Fibroblast of skin of scalp (primary cell): ENCODE data around the gene ATP13A3.

Source experiments
- DNase-seq: peaks from one replicate; pipeline ENCODE4 v3.0.0-alpha.2; 2013

The ATP13A3 gene

DNA sequence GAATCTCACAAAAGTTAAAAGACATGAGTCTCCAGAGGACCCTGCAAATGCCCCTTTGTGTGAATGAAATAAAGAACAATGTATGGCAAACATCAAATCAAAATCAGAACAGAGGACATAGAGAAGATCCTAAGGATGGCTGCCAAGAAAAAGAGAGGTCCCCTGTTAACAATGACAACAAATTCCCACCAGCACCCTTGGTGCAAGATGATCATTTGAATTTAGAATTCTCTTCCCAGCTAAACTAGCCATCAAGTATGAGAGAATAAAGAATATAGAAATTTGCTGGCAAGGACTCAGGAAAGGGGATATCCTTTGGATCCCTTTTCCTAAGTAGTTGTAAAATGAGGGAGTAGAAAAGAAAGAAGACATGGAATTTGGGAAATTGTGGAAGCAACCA, 96.0 kb downstream of the ATP13A3 start:
- no peak for DNase-seq

DNA sequence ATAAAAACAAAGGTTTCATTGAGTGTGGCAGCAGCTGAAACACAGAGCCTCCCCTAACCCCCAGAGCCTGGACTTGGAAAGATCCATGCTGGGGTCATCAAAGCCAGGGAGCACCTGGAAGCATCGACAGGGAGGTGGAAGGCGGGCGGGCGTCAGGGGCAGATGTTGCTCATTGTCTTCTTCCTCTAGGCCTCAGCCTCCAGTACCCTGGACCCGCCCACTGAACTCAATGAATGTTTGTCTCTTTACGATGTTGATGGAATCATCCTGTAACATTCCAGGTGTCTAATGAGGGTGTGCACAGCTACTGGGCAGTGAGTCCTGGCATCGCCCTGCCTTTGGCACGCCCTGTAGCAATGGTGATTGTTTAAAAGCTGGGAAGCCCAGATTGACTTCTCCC, 97.5 kb downstream of the ATP13A3 start:
- DNase-seq, result no peak

- no peak for DNase-seq
These were observed 98.8 kb downstream of the ATP13A3 start for GRCh38 chr3:194387926-194388418.

GRCh38 chr3:194387276-194387675, 99.5 kb downstream of the ATP13A3 start:
- no peak for DNase-seq

GRCh38 chr3:194386648-194387047, 100.2 kb downstream of the ATP13A3 start:
- DNase-seq, result no peak

DNA sequence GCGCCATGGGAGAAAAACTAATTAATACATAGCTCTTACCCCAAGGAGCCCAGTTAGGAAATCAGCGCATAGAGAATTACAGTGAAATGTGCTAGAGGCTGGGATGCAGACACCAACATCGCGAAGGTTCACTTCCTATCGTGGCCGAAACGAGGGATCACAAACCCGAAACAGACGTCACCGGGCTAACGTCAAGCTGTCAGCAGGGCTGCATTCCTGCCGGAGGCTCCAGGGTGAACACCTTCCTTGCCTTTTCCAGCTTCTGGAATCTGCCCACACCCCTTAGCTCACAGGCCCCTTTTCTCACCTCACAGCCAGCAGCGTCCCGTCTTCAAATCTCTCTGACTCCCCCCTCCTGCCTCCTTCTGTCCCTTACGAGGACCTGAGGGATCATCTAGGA, 100.7 kb downstream of the ATP13A3 start:
- no peak for DNase-seq

DNA sequence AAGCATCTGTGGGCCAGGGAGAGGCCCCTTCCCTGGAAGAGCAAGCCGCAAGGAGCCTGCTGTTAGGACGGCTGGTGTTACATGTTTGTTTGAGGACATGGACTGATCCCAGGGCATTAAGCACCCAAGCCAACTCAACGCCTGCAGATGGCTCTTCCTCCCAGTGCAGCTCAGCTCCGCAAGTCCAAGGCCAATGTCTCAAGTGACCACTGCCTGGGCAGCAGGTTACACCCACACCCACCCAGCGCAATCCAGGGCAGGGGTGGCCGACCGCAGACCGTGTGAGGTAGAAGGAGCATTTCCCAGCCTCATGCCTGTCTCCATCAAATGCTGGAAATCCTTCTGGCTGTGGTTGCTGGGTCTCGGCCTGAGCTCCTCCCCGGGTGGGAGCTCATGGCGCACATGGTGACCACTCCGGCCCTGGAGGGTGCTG, 102.2 kb downstream of the ATP13A3 start:
- DNase-seq, result no peak

- no peak for DNase-seq
These were observed 102.6 kb downstream of the ATP13A3 start for GRCh38 chr3:194384156-194384555.

GRCh38 chr3:194383276-194383940, 103.4 kb downstream of the ATP13A3 start:
- DNase-seq, result no peak

- DNase-seq, result no peak
These were observed 103.9 kb downstream of the ATP13A3 start for GRCh38 chr3:194382892-194383223.

- no peak for DNase-seq
These were observed 104.5 kb downstream of the ATP13A3 start for GRCh38 chr3:194382196-194382891.

GRCh38 chr3:194381460-194381875, 105.3 kb downstream of the ATP13A3 start:
- no peak for DNase-seq

- no peak for DNase-seq
These were observed 106.5 kb downstream of the ATP13A3 start for GRCh38 chr3:194380326-194380725.

DNA sequence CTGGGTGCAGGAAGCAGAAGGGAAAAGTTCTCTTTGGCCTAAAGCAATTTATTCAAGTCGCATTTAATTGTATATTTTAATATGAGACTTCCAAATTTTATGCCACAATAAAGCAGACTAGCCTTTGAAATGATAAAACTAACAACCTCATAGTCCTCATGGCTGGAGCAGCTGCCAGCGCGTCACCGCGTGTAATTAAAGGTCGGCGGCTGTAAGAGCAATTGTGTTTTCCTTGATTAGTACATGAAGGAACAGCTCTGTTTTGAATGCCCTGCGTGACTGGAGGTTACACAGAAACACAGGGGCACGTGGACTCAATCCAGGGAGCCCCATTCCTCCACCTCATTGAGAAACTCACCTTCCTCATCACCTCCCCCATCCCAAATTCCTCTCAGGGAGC, 107.2 kb downstream of the ATP13A3 start:
- DNase-seq, result no peak

DNA sequence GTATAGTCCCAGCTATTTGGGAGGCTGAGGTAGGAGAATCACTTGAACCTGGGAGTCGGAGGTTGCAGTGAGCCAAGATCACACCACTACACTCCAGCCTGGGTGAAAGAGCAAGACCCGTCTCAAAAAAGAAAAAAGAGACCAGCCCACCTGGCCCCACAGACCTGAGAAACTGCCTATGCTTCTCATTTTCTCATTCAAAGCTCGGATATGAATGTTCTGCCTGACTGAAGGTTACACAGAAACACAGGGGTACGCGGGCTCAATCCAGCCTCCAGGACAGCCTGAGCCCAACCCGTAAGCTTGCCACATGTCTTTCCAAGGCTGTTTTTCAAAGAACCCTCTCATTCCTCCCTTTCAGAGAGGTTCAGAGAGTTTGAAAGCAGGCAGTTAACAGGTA, 107.6 kb downstream of the ATP13A3 start:
- DNase-seq, result no peak

DNA sequence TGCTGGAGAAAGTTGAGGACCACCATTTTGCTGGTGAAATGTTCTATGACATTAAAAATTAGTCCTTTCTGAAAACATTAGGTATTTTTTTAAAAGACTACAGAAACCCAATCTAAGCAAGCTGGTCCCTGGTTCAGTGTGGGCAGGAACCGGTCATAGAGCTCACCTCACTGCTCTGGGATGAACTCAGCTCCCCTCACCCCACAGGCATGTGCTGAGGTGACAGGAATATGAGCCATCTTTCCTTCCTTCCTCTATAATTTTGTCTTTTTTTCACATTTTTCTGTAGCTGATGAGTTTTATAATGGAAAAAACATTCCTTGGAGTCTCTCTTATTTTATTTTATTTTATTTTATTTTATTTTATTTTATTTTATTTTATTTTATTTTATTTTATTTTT, 109.1 kb downstream of the ATP13A3 start:
- DNase-seq, result no peak

DNA sequence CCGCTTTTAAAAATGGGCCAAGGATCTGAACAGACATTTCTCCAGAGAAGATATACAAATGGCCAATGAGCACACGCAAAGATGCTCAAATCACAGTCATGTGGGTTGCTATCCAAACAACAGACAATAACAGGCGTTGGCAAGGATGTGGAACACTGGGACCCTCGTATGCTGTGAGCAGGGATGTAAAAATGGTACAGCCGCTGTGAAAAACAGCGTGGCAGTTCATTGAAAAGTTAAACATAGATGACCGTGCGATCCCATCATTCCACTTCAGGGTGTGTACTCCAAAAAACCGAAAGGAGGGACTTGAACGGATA, 110.6 kb downstream of the ATP13A3 start:
- no peak for DNase-seq

DNA sequence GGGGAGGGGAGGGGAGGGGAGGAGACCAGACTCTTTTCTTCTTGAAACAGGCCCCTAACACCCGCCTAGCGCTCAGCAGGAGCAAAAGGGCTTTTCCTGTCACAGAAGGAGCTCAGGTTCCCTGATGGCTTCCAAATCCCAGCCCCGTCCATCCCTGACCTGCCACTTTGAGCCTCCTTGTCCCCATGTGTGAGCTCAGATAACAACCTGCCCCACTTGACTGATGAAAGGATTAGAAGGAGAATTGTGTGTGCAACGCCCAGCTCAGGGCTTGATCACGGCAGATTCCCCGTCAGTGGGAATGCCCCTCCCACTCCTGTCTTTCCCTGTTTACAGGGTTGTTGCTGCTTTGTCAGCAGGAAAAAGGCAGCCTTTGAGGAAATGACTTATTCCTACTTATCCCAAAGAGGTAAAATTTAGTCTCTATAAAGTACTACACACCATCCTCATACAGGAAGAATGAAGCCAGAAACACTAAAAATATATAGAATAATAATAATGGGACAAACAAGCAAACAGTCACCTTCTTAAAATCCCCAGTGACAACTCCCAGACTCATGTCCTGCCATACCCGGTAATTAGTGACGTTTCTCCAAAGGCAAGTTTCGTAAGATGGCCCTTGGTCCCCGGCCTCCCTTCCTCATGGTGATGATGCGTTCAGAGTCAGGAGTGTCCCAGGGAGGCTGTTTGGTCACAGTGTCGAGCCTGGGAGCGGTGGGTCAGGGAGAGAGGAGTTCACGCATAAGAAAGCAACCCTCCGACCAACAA, 111.1 kb downstream of the ATP13A3 start:
- DNase-seq, result no peak

GRCh38 chr3:194374935-194375334, 111.9 kb downstream of the ATP13A3 start:
- DNase-seq, result no peak

DNA sequence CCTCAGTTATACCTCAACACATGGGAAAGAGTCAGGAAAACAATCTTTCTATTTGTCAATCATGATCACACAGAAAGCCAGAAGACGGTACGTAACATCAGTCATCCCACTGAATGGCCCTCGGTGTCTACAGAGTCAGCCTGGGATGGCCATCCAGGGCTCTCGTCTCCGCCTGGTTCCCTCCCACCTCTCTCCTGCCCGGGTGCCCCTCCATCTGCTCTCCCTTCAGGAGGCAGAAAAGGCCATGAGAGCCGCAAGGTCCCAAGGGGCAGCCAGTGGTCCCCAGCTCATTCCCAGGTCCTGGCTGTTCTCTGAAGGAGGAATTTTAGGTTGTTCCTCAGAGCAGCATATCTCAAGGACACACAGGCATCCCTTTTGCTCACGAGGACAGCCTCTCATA, 112.9 kb downstream of the ATP13A3 start:
- DNase-seq, result no peak

GRCh38 chr3:194373028-194373427, 113.8 kb downstream of the ATP13A3 start:
- DNase-seq, result no peak

- DNase-seq, result no peak
These were observed 116.0 kb downstream of the ATP13A3 start for GRCh38 chr3:194370753-194371152.

- peak; percentile 75 for DNase-seq
These were observed 117.1 kb downstream of the ATP13A3 start, which contains the start of gene LRRC15 for GRCh38 chr3:194369522-194370279. Gene LRRC15, minus strand, starts transcription at chr3:194369743. Its CDS starts 8,700 bp downstream, at chr3:194361043.
